HG02798 (cell line): ENCODE data around the gene IGHMBP2.

Experiments
- ATAC-seq: cut with Tn5 transposase; IDR thresholded peaks from one replicate; pipeline ENCODE4 v1.9.1; 2021; ENCODE audit warnings: mild to moderate bottlenecking; ENCODE audit not compliant: unreplicated experiment, poor library complexity

IGHMBP2 gene

DNA sequence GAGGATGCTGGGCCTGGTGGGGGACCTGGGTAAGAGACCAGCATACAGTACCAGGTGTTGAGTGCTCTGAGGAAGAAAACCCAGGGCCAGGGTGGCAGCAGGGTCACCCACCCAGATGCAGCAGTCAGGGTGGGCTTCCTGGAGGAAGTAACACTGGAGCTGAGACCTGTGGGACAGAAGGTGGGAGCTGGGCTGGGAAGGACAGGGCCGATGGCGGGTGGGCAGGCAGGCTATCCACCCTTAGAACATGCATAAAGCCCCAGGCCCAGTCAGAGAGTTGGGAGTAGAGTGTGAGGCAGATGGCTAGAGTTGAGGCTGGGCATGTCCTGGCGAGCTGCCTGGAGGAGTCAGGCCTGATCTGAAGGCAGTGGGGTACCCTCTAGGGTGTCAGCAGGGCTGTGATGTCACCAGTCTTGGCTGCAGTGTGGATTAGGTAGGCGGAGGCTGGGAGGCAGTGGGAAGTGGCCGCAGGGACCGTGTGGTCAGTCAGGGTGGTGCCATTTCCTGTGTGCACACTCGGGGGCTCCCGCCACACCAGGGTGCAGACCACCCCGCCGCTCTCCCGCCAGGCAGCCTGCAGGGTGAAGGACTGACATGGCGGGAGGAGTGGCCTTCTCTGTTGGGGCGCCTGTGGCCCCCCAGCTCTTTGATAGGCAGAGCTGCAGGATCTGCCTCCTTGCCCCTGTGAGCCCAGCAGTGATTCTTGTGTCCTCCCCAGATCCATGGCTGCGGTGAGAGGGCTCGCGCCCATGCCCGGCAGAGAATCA is 35.3 kb downstream of the IGHMBP2 start:
- no peak for ATAC-seq

DNA sequence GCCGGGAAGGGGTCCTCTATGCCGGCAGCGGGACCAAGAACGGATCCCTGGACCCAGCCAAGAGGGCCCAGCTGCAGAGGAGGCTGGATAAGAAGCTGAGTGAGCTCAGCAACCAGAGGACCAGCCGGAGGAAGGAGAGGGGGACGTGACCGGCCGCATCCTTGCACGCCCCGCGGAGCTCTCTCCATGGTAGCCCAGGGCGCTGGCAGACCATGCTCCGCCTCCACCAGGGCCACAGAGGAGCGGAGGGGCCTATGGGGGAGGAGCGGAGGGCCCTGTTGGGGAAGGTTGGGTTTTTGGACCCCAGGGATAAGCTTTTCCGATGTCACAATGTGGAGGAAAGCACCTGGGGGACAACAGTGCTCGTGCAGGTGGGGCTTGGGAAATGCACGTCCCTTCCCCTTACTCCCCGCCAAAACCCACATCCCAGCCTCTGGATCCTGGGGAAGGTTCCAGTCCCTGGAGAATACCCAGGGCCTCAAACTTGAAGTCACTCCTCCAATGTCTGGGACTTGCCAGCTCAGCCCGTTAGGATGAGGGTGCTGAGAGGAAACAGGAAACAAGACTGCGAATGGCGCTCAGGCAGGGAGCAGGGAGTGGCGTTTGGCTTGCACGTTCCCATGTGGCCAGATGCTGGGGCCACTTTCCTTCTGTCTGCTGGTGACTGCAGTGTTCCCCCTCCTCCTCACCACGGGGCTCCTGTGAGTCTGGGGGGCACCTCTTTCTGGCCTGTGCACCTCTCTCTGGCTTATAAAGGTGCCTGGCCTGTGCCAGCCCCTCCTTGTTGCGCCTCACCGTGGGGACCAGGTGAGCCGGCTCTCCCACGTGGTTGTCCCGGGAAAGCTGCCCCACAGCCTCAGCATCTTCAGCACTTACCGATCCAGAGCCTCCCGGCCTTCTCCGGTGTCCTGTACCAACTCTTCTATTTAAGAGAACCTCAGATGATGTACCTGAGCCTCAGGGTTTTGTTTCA is 36.2 kb downstream of the IGHMBP2 start:
- ATAC-seq: no peak

GRCh38 chr11:68940651-68941323 is 37.1 kb downstream of the IGHMBP2 start:
- no peak for ATAC-seq

DNA sequence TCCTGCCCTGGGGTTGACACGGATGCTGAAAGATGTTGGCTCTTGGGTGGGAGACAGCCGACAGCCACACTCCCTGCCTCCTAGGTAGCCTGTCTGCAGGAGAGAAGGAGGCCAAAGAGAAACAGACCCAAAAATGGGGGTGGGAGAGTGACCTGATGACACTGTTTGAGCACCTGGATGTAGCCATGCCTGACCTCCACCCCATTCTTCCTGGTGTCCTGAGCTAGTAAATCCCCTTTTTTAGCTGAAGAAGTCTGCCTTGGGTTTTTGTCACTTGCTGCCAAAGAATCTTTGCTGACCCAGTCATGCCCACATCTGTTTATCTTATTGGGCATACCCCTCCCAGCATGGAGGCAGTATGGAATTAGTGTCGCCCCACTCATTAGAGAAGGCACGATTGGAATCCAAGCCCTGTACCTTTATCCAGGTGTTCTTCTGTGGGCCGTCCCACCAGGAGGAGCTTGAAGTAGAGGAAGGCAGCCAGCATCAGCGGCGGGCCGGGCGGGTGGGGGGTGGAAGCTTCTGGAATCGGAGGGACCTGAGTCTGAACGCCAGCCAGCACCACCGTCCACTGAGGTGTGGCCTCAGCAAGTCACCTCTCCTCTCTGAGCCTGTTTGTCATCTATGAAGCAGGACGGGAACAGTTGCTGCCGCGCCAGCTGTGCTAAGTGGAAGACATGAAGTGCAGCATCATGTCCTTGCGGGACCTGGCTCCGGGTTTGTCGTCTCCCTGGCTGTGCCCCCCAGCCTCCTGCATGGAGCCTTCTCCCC is 37.8 kb downstream of the IGHMBP2 start:
- ATAC-seq: no peak

- no peak for ATAC-seq
Measured at GRCh38 chr11:68942095-68942620, 38.5 kb downstream of the IGHMBP2 start.

DNA sequence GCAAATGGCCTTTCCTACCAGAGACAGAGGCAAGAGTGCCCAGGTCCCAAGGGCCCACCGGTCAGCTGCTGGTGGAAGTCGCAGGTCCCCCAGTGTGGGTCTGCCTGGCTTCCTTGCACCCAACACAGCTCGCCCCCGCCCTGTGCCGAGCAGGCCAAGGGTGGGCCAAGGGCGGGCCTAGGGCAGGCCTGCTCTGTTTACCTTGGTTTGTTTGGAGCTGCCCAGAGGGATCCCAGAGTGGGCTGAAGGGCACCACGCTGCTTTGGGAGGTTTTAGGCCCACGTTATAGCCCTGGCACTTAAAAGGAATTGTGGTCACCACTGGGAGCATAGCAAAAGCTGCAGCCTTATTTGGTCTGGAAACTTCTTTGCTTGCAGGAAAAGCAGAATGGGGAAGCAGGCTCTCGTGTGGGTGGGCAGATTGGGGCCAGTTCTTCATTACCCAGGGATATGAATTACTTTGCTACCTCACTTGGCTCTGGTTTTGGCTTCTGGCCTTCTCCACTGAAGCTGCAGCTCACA is 39.1 kb downstream of the IGHMBP2 start:
- ATAC-seq: no peak

DNA sequence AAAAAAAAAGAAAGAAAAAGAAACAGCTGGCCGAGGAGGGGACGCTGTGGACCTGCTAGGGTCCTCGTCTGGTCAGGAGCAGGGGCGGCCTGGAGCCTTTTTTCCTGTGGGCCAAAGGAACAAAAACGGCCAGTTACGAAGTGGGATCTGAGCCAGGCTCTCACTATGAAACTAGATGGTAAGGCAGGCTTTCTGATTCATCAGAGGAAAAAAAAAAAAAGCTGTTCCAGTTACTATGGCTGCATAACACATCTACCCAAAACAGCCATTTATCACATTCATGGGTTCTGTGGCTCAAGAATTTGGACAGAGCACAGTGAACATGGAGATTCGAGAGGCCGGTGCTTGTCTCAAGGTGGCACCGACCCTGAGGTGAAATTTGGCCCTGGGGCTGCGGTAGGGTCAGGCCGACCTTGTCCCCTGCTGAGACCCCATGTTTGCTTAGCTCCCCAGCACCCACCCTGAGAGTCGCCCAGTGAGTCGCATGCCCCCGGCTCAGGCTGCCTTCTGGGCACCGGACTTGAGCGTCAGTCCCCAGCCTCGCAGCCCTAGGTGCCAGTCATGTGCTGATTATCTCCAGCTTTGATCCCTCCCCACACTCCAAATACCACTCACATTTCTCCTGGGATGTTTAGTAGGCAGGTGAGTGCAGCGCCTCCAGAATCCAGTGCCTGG is 42.9 kb downstream of the IGHMBP2 start:
- ATAC-seq: no peak

GRCh38 chr11:68947151-68947550 is 43.5 kb downstream of the IGHMBP2 start:
- no peak for ATAC-seq

- no peak for ATAC-seq
Measured at GRCh38 chr11:68948496-68948895, 44.8 kb downstream of the IGHMBP2 start.

- ATAC-seq: no peak
Measured at GRCh38 chr11:68948935-68949334, 45.2 kb downstream of the IGHMBP2 start.

GRCh38 chr11:68950270-68950669 is 46.6 kb downstream of the IGHMBP2 start:
- ATAC-seq: no peak

- no peak for ATAC-seq
Measured at GRCh38 chr11:68950762-68951161, 47.1 kb downstream of the IGHMBP2 start.

- ATAC-seq: no peak
Measured at GRCh38 chr11:68954836-68955606, 51.3 kb downstream of the IGHMBP2 start.

DNA sequence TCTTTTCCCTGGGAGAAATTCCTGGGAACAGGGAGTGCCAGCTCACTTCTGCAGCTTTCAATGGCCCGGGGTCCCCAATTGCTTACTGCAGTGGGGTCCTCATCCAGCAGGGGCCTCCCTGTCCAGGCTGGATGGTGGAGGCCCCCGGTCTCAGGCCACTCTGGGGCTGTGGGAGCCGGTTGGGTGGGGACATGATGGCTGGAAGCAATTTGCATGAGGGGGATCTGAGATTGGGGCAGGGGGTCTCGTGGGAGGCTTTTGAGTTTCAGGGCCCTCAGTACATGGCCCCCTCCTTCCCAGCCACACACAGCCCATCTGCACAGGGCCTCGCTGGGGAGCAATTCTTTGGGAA is 51.9 kb downstream of the IGHMBP2 start:
- no peak for ATAC-seq

GRCh38 chr11:68956142-68956541 is 52.5 kb downstream of the IGHMBP2 start:
- ATAC-seq: no peak

DNA sequence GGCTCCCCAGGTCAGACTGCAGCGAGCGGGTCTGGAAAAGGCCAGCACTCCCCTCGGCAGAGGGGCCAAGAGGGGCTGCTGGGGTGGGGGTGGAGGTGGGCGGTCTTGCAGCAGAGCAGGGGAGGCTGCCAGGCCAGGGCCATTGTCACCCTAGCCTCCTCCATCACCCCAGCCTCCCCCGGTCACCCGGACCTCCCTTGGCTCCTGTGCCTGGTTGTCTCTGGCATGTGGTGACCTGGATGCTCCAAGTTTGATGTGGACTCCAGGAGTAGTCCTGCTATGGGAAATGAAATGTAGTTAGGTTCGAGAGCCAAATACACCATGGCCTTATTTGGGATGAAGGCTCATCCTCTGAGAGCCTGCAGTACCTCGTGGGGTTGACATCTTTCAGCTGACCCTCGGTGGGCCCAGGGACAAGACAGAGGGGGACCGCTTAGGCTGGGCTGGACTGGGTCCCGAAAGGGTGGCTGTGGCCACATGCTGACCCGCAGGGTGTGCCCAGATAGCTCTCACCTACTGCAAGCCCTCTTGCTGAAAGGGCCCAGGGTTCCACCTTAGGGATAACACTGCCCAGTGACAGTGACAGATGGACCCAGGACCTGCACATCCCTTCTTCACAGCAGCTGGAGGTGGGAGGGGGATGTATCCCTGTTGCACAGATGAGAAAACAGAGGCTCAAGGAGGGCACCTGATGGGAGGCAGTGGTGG is 53.0 kb downstream of the IGHMBP2 start:
- no peak for ATAC-seq

DNA sequence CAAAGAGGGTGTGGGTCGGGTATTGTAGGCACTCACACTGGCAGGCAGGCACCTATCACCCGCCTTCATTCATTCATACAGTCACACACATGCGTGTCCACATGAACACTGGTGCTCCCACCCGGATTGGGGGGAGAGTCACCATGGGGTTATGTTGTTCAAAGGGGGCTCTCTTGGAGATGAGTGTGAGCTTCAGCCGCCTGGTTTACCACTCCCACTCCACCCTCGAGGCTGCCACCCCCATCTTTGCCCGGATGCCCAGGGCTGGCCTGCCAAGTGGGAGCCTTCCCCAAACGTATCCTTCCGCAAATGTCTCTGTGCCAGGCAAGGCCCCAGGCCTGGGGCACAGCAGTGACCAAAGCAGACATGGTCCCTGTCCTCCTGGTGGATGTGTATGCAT is 54.5 kb downstream of the IGHMBP2 start:
- ATAC-seq: no peak
